Subcutaneous adipose tissue (tissue), 4 donors: Measurements from ENCODE around the gene SGMS1. TPM values are rescaled to one million over a fixed set of nuclear protein-coding genes. Genes with fewer than 3 reads are reported as not detected.

Source experiments
- CTCF ChIP-seq: fragments of 450-650 bp; IDR thresholded peaks from one replicate; pipeline ENCODE4 v1.5.1; 2016; ENCODE audit warnings: low read depth, mild to moderate bottlenecking, control low read depth, antibody characterized with exemption, moderate library complexity
- total RNA-seq, 4 donors: library from RNA; depleted of rRNA; stranded (reverse); fragments of >200 nt; gene quantifications; one replicate each; pipeline ENCODE4 v1.1.0, GENCODE V29; 2016

Gene SGMS1
- total RNA-seq, 4 donors from 2014 or later: 63.9 to 117 (median 87.4) TPM

GRCh38 chr10:50503661-50504320 is 120.0 kb downstream of the SGMS1 start:
- TF ChIP-seq CTCF: no peak

- TF ChIP-seq CTCF: no peak
These were observed 121.8 kb downstream of the SGMS1 start for GRCh38 chr10:50501924-50502452.

- TF ChIP-seq CTCF: no peak
These were observed 122.3 kb downstream of the SGMS1 start for GRCh38 chr10:50501478-50501877.

- no peak for TF ChIP-seq CTCF
These were observed 125.3 kb downstream of the SGMS1 start for GRCh38 chr10:50498465-50498864.

GRCh38 chr10:50497758-50498157 is 126.0 kb downstream of the SGMS1 start:
- no peak for TF ChIP-seq CTCF

GRCh38 chr10:50496228-50496627 is 127.5 kb downstream of the SGMS1 start:
- no peak for TF ChIP-seq CTCF

- TF ChIP-seq CTCF: no peak
These were observed 133.5 kb downstream of the SGMS1 start for GRCh38 chr10:50490241-50490640.
